ENCODE measurements around the gene ATP2C1.
"Not testable (repeated sequence)": the region's sequence is repeated elsewhere in the genome, so short reads cannot be mapped to it uniquely, and the experiment has no call there.

ATP2C1 gene, protein sequence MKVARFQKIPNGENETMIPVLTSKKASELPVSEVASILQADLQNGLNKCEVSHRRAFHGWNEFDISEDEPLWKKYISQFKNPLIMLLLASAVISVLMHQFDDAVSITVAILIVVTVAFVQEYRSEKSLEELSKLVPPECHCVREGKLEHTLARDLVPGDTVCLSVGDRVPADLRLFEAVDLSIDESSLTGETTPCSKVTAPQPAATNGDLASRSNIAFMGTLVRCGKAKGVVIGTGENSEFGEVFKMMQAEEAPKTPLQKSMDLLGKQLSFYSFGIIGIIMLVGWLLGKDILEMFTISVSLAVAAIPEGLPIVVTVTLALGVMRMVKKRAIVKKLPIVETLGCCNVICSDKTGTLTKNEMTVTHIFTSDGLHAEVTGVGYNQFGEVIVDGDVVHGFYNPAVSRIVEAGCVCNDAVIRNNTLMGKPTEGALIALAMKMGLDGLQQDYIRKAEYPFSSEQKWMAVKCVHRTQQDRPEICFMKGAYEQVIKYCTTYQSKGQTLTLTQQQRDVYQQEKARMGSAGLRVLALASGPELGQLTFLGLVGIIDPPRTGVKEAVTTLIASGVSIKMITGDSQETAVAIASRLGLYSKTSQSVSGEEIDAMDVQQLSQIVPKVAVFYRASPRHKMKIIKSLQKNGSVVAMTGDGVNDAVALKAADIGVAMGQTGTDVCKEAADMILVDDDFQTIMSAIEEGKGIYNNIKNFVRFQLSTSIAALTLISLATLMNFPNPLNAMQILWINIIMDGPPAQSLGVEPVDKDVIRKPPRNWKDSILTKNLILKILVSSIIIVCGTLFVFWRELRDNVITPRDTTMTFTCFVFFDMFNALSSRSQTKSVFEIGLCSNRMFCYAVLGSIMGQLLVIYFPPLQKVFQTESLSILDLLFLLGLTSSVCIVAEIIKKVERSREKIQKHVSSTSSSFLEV

DNA sequence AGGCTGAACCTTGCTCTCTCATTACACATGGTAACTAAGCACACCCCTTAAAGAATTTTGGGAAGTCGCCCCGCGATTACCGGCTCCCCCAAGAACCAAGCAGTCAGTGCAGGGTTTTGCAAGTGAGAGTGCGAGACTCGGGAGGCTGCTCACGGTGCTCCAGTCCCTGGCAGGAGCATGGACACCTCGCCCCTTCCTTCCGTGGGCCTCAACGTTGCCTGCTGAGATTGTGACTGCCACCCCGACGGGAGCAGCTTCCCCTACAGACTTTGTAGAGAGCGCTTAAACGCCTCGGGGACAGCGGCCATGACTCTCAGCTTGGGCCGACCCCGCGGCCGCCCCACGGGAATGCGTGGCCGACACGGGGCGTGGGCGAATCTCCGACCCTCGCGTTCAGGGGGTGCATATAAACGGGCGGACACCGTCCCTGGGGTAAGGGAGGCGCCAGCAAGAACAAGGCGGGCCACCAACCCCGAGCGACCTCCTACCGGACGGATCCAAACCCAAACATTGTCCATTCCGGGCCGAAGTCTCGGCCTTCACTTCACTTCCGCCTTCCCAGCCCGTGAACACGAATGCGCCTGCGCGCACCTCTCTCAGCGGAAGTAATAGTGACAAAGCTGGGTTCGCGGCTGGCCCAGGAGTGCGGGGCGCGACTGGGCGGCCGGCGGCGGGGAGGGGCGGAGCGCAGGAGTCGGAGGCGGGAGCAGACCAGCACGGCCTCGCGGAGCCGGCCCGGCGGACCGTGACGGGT lies at the start of gene ATP2C1:
Gene ATP2C1, plus strand, starts transcription at position 709 of the 754 bp plus-strand sequence. CDS start 686 bp downstream, outside the sequence.
- DNase-seq: peak; percentile 90

DNA sequence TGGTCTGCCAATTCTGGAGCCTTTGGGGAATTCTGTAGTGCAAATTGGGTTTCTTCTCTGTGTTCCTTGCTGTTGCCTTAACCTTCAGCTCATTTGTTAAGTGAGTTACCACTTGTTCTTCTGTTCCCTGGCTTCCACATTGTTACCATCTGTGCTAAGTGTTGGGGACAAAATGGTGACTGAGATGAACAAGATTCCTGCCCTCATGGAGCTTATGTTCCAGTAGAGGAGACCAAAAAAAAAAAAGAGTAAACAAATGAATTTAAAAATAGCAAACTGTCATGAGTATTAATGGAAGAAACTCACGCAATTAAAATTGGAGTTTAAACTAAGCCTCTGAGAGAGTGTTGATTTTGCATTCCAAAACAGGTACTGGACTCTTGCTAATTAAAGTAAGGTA lies 49.4 kb upstream of the ATP2C1 start:
- DNase-seq: no peak

DNA sequence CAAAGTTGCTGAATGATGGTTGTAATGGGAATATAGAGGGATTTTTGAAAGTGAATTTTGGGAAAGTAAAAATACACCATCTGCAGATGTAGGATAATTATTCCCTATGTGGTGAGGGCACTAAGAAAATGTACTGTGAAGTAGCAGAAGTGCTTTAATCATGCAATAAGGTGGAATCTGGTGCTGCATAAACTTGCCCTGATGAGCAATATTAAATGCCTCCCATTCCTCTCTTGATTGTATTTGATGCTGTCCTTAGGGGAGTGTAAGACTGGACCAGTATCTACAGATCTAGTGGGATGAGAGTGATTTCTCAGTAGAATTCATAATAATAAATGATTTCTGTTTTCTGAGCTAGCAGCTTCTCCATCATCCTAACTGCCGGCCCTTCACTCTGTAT lies 47.7 kb upstream of the ATP2C1 start:
- no peak for DNase-seq

DNA sequence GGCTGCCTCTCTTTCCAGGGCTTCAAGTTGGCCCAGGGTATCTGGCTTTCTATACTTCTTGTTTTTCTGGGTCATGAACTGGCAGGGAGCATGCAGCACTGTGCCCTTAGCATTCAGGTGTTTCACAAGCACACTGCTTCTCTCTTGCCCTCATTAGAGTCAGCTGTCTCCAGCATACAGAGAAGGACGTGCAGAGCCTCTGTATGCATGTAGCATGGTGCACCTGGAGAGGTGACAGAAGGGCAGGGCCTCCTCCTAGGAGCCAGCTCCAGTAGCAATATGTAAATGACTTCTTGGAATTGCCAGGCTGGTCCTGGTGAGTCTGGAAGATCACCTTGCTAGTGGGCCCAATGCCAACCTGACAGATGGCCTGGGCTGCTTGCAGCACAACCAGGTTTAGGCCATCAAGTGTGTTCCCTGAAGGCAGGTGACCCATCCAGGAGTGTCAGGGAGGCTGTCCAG lies 44.8 kb upstream of the ATP2C1 start:
- no peak for DNase-seq

DNA sequence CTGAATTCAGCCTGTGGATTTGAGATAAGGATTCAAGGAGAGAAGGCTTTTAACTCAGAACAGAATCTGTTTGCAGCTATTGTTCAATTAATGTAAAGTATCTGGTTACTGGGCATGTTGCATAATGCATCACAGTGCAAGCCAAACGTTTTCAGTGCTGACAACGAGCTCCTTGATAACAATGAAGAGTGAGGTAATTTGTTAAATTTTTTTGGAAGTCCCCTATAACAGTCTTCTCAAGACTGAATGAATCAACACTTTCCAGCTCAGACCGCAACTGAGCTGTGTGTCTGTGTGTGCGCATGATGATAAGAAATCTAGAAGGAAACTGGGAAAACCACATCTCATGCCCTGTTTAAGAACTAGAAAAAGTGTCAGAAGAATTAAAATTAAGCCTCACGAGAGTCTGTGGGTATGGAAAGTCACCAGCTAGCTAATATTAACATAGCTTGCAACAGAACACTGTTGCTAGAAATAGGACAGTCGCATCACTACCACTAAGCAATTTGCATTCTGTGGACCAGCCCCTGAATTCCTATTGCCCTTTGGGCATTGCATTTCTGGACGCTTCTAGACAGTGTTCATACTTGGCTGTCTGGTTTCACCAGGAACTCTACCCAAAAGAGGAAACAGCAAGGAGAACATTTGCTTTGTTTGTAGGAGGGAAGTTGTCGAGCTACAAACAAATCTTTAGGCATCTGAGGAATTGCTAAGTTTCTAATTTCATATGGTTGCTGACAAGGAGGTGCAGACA lies 43.7 kb upstream of the ATP2C1 start:
- peak; percentile 63 for DNase-seq

DNA sequence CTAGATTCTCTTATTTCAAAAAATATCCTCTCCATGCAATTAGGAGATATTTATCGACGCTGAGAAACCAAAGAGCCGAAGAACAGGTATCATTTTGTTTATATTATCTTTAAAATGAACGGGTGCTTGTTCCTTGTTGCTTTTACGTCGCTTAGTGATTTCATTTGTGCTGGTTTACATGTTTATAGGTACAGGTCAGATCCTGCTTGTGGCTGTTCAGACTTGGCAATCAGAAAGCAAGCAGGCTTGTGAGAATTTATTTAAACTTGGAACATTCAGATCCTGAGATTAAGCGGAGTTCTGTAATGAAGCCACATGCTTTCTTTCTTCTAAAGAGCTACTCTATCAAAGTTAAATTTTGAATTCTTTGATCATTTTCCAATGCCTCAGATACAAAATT lies 43.0 kb upstream of the ATP2C1 start:
- no peak for DNase-seq

DNA sequence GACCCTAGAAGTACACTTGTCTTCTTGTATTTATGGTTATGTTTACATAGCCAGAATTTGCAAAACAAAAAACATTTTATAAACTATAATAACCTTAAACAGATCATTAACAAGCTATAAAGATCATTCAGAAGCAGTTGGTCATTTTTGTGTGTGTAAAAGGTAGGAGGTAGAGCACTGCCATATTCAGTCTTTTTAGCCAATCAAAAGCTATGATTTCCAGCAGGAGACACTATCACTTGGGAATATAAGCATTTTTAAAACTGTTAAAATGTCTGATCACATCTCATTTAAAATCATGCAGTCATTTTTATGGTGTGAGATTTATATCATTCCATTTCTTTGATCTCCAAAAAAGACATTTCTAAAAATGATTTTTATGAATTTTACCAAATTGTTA lies 42.6 kb upstream of the ATP2C1 start:
- no peak for DNase-seq

DNA sequence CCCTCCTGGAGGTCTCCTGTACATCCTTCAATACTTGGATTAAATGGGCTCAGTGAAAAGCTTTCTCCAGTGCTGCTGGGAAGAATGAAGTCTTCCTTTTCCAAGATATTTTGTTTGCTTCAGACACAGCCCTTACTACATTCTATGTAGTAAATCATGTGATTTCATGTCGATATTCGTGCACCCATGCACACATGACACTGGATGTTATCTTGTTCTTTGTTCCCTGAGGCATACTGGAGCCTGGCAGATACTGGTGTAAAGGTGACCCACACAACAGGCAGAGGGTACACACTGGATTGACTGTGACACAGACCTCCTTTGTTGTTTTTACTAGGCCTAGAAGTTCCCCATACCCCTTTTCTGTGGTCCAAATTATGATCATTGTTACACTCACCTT lies 40.3 kb upstream of the ATP2C1 start:
- DNase-seq: no peak

DNA sequence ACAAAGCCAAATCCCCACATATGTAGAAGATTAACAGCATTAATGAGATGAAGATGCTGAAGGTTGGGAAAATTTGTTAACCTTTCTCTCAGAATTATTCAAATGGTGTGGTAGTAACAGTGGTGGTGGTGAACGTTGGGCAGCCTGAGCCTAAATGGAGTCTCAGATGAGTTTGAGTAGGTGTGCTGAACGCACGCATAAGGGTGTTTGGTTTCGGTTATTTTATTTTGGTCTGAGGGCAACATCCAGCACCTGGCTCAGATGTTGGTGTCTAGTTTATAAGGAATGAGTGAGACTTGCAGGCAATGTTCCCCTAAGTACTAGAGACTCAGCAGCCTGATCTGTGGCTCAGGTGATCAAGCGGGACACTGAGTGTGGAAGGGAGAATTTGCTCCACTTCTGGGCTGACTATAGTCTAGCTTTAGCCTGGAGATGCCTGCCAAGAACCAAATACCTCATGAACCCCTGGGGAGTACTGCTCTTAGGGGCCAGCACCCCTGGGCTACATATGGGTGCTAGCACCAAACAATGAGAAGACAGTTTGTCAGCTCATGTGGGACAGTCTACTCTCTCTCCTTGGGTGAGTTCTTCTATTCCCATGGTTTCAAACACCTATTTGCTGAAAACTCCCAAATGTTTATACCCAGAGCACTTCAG lies 39.5 kb upstream of the ATP2C1 start:
- no peak for DNase-seq

DNA sequence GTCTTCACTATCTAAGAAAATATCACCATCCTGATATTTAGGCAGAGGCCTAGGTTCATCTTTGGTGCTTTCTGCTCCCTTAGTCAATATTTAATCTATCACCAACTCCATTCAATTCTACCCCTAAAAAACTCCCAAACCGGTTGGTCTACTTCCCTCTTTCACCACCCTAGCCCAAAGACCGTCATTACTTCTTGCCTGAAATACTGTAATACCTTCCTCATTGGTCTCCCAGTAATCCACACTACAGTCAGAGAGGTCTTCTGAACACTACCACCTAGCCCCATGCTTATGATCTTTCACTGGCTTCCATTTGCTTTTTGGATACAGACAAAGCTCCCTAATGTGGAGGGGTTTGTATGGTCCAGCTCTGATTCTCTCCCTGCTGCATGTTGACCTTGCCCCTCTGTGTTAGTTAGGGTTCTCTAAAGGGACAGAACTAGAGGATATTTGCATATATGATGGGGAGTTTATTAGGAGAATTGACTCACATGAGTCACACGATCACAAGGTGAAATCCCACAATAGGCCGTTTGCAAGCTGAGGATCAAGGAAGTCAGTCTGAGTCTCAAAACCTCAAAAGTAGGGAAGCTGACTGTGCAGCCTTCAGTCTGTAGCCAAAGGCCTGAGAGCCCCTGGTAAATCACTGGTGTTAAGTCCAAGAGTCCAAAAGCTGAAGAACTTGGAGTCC lies 36.4 kb upstream of the ATP2C1 start:
- DNase-seq: no peak

DNA sequence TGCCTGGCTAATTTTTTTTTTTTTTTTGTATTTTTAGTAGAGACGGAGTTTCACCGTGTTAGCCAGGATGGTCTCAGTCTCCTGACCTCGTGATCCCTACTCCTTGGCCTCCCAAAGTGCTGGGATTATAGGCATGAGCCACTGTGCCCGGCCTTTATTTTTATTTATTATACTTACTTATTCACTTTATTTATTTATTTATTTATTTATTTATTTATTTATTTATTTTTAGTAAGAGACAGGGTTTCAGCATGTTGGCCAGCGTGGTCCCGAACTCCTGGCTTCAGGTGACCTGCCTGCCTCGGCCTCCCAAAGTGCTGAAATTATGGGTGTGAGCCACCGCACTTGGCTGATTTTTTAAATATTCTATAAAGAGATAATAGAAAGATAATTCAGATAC lies 31.8 kb upstream of the ATP2C1 start:
- not testable (repeated sequence) for DNase-seq

DNA sequence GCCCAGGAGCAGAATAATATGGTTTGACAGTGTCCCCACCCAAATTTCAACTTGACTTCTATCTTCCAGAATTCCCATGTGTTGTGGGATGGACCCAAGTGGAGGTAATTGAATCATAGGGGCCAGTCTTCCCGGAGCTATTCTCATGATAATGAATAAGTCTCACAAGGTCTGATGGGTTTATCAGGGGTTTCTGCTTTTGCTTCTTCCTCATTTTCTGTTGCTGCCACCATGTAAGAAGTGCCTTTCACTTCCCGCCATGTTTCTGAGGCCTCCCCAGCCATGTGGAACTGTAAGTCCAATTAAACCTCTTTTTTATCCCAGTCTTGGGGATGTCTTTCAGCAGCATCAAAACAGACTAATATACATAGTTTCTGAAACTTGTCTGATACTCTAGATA lies 28.4 kb upstream of the ATP2C1 start:
- DNase-seq: no peak

DNA sequence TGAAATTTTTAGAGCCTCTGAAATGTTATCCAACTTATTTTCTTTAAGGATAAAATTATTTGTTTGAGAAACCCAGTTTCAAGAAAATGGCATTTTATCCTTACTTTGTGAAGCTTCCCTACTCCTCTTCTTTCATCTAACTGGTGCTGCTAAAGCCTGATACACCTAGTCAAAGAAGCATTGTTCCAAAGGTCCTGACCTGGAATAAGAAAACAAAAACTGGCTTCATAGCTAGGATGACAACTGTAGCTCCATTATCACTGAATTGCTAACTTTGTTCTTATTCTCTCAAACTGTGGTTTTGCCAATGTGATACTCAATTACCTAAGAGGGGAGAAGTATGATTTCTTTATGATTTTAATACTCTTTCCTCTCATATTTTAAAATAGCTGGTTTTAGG lies 27.6 kb upstream of the ATP2C1 start:
- DNase-seq: no peak

DNA sequence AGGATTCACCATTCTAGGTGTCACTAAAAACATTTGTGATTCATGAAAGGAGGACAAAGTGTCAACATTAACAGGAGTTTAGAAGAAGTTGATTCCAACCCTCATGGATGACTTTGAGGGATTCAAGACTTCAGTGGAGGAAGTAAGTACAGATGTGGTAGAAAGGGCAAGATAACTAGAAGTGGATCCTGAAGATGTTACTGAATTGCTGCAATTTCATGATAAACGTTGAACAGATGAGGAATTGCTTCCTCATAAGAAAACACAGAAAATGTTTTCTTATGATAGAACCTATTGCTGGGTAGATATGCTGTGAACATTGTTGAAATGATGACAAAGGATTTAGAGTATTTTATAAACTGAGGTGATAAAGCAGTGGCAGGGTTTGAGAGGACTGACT lies 23.5 kb upstream of the ATP2C1 start:
- no peak for DNase-seq

DNA sequence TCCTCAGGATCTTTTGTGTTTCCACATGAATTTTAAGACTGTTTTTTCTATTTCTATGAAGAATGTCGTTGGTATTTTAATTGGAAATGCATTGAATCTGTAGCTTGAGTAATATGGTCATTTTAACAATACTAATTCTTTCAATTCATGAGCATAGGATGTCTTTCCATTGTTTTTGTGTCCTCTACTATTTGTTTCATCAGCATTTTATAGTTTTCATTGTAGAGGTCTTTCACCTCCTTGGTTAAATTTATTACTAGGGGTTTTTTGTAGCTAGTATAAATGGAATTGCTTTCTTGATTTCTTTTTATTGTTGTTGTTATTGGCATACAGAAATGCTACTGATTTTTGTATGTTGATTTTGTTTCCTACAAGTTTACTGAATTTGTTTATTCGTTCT lies 17.3 kb upstream of the ATP2C1 start:
- no peak for DNase-seq

DNA sequence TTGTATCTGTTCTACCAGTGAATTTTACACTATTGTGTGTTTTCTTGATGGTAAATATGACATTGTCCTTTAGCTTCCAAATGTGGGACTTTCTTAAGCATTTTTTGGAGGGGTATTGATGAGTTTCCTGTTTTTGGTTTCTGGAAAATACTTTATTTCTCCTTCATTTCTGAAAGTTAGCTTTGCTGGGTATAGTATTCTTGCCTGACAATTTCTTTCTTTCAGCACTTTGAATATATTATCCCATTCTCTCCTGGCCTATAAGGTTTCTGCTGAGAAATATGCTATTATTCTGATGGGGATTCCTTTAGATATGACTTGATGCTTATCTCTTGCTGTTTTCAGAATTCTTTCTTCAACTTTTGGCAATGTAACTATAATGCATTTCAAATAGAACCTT lies 15.4 kb upstream of the ATP2C1 start:
- DNase-seq: no peak

DNA sequence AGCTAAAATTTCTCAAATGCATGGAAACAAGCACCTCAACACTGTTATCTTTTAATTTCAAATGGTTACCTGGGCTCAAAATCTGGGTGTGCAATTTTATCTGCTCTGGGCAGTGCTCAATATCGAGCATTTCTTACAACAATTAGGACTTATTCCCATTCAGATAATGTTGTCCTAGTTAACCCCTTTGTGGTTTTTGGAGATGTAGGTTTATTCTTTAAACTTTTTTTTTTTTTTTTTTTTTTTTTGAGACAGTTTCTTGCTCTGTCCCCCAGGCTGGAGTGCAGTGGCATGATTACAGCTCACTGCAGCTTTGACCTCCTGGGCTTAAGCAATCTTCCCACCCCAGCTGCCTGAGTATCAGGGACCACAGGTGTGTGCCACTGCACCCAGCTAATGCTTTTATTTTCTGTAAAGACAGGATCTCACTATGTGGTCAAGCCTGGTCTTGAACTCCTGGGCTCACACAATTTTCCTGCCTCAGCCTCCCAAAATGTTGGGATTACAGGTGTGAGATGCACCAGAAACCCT lies 4.4 kb upstream of the ATP2C1 start:
- no peak for DNase-seq

DNA sequence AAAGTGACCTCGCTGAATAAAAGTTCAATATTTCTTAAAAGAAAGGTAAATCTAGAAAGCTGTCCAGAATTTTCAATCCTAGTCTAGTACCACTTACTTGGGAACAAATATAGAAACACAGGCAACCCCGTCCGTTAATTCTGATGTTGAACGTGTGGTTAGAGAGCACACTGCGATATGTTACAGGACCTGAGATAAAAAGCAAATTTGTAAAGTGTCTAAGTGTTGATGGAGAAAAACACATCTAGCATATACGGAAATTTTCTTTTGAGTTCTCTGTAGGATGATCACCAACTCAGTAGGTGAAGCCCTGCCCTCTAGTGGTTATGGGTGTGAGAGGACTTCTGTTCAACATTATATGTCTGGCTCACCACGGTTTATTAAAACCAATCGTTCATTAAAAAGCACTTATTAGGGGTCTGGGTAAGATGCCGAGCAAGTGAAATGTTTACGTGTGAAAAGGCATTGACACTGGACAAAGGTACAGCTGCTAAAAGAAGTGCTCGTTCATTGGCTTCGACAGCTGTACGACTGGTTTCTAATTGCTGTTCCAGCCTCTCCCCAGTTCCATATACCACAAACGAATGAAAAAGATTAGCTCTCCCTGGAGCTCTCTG lies 1.0 kb upstream of the ATP2C1 start:
- peak; percentile 49 for DNase-seq

DNA sequence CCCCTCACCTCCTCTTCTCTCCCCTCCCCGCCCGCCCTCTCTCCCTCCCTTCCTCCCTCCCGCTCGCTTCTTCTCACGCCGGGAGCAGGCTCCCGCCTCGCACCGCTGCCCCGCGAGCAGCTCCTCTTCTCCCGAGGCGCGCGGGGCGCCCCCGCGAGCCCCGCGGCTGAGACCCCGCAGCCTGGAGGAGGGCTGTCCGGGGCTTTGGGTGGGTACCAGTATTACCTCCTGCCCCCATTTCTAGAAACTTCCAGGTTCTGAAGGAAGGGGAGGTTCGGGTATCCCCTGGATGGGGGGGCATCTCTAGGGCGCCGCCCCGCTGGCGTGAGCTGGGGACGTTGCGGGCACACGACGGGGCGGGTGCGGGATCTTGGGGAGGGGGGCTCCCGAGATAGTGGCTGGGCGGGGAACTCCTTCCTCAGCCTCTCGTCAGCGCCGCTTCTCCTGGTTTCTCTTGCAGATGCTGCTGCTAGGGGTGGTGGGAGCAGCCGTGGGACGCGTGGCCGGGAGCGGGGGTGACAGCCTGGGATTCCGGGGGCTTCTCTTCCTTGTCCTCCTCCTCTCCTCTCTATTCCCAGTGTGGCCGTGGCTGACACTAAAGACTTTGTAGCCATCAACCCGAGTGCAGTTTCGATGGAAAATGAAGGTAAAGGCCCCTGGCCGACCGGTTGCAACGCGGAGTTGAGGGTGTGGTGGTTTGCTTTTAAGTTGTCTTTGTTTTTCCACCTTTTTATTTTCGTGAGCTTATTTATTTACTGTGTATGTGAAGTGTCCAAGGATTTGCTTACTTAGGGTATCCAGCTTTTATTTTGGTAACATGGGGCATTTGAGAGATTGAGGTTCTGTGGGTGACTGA lies 474 bp downstream of the ATP2C1 start:
- peak; percentile 23 for DNase-seq

DNA sequence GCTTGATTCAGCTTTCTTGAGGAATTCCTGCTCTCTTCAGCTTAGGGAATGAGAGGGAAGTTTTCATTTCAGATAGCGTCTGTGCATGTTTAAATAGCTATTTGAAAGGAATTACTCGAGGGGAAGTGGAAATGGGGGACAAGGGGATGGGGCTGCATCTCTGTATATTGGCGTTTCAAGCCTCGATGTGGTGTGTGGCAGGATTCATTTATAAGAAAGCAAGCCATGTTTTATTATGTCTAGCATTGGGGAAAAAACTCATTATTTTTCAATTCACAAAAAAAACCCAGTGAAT lies 1.0 kb downstream of the ATP2C1 start:
- no peak for DNase-seq
